ENCODE data around the gene PRKCH. TPM values are rescaled to one million over a fixed set of nuclear protein-coding genes. Genes with fewer than 3 reads are reported as not detected.

The PRKCH gene
- total RNA-seq, 1 experiment from 2014 or later, result 10.3 TPM

GRCh38 chr14:61420326-61420725 lies 98.9 kb downstream of the PRKCH start (continued):
- no peak for TF ChIP-seq MLX (CRISPR knock-in tag; IDR thresholded peaks at IDR 0.05)

GRCh38 chr14:61421212-61421923 lies 100.0 kb downstream of the PRKCH start:
- Mint-ChIP-seq H3K27me3 (ENCODE audit: low read depth) (no peaks in the 10 kb centered on the region), H3K27ac (no peak overlapping the region), H3K9me3 (peaks cover 23% of the 10 kb centered on the region), H3K4me1 (peaks cover 11% of the 10 kb centered on the region), H3K36me3 (peaks cover 18% of the 10 kb centered on the region), H3K4me3 (no peak overlapping the region)
- DNase-seq (ENCODE audit: low spot score) (no peak), ATAC-seq (no peak)
- no peak for TF ChIP-seq PRDM15 (CRISPR knock-in tag; IDR thresholded peaks at IDR 0.05)
- no peak for TF ChIP-seq NFYB (CRISPR knock-in tag; conservative IDR thresholded peaks at IDR 0.05; ENCODE audit: low read depth)
- TF ChIP-seq IRF1 (CRISPR knock-in tag; IDR thresholded peaks at IDR 0.05), result no peak
- no peak for TF ChIP-seq IRF2 (CRISPR knock-in tag; IDR thresholded peaks at IDR 0.05; ENCODE audit: borderline replicate concordance, low read depth)
- no peak for TF ChIP-seq NFATC4 (CRISPR knock-in tag; IDR thresholded peaks at IDR 0.05)
- TF ChIP-seq ZNF121 (CRISPR knock-in tag; IDR thresholded peaks at IDR 0.05), result no peak
- TF ChIP-seq CDX4 (CRISPR knock-in tag; IDR thresholded peaks at IDR 0.05; ENCODE audit: borderline replicate concordance), result no peak
- TF ChIP-seq USF2 (CRISPR knock-in tag; IDR thresholded peaks at IDR 0.05), result no peak
- TF ChIP-seq FOXJ3 (CRISPR knock-in tag; IDR thresholded peaks at IDR 0.05; ENCODE audit: borderline replicate concordance), result no peak
- TF ChIP-seq KAT7 (CRISPR knock-in tag; IDR thresholded peaks at IDR 0.05; ENCODE audit: borderline replicate concordance), result no peak
- no peak for TF ChIP-seq CBFB (CRISPR knock-in tag; IDR thresholded peaks at IDR 0.05; ENCODE audit: low read depth)
- no peak for TF ChIP-seq CREM (CRISPR knock-in tag; IDR thresholded peaks at IDR 0.05)
- TF ChIP-seq EMX1 (CRISPR knock-in tag; IDR thresholded peaks at IDR 0.05), result no peak
- TF ChIP-seq AFF4 (CRISPR knock-in tag; IDR thresholded peaks at IDR 0.05; ENCODE audit: borderline replicate concordance), result no peak
- no peak for TF ChIP-seq ESRRA (CRISPR knock-in tag; IDR thresholded peaks at IDR 0.05; ENCODE audit: borderline replicate concordance)
- TF ChIP-seq SMAD3 (CRISPR knock-in tag; IDR thresholded peaks at IDR 0.05; ENCODE audit: borderline replicate concordance), result no peak
- no peak for TF ChIP-seq CTCF (IDR thresholded peaks at IDR 0.05)
- ChIA-PET CTCF (no interaction called here), POLR2A (no interaction called here)

Data from WTC11 (cell line).